ENCODE results near the gene GJA4. TPM values are rescaled to one million over a fixed set of nuclear protein-coding genes. Genes with fewer than 3 reads are reported as not detected.

GJA4 gene
- total RNA-seq, 1 donor from 2014 or later: 22.3 TPM

- Mint-ChIP-seq H3K27ac (ENCODE audit: unreplicated experiment) (no peak overlapping the region), H3K36me3 (ENCODE audit: low read depth) (no peaks in the 10 kb centered on the region), H3K9me3 (no peaks in the 10 kb centered on the region), H3K4me1 (peaks cover 67% of the 10 kb centered on the region), H3K27me3 (ENCODE audit: low read depth) (no peaks in the 10 kb centered on the region), H3K4me3 (peak overlapping the region; percentile 45)
- TF ChIP-seq, protein P1, sequence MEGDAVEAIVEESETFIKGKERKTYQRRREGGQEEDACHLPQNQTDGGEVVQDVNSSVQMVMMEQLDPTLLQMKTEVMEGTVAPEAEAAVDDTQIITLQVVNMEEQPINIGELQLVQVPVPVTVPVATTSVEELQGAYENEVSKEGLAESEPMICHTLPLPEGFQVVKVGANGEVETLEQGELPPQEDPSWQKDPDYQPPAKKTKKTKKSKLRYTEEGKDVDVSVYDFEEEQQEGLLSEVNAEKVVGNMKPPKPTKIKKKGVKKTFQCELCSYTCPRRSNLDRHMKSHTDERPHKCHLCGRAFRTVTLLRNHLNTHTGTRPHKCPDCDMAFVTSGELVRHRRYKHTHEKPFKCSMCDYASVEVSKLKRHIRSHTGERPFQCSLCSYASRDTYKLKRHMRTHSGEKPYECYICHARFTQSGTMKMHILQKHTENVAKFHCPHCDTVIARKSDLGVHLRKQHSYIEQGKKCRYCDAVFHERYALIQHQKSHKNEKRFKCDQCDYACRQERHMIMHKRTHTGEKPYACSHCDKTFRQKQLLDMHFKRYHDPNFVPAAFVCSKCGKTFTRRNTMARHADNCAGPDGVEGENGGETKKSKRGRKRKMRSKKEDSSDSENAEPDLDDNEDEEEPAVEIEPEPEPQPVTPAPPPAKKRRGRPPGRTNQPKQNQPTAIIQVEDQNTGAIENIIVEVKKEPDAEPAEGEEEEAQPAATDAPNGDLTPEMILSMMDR (conservative IDR thresholded peaks at IDR 0.05): no peak
- DNase-seq (ENCODE audit: low read depth, low spot score): no peak
These were observed 49.3 kb downstream of the GJA4 start for GRCh38 chr1:34842073-34842472.

- H3K4me1 Mint-ChIP-seq: peaks cover 67% of the 10 kb centered on the region
- TF ChIP-seq, protein P1 (conservative IDR thresholded peaks at IDR 0.05): no peak
- peak overlapping the region; percentile 76 for H3K4me3 Mint-ChIP-seq
- no peaks in the 10 kb centered on the region for H3K36me3 Mint-ChIP-seq (ENCODE audit: low read depth)
- DNase-seq (ENCODE audit: low read depth, low spot score): peak; percentile 24
- H3K27me3 Mint-ChIP-seq (ENCODE audit: low read depth): no peaks in the 10 kb centered on the region
- H3K27ac Mint-ChIP-seq (ENCODE audit: unreplicated experiment): peak overlapping the region; percentile 99
- H3K9me3 Mint-ChIP-seq: no peaks in the 10 kb centered on the region
These were observed 50.2 kb downstream of the GJA4 start for GRCh38 chr1:34842952-34843371.

DNA sequence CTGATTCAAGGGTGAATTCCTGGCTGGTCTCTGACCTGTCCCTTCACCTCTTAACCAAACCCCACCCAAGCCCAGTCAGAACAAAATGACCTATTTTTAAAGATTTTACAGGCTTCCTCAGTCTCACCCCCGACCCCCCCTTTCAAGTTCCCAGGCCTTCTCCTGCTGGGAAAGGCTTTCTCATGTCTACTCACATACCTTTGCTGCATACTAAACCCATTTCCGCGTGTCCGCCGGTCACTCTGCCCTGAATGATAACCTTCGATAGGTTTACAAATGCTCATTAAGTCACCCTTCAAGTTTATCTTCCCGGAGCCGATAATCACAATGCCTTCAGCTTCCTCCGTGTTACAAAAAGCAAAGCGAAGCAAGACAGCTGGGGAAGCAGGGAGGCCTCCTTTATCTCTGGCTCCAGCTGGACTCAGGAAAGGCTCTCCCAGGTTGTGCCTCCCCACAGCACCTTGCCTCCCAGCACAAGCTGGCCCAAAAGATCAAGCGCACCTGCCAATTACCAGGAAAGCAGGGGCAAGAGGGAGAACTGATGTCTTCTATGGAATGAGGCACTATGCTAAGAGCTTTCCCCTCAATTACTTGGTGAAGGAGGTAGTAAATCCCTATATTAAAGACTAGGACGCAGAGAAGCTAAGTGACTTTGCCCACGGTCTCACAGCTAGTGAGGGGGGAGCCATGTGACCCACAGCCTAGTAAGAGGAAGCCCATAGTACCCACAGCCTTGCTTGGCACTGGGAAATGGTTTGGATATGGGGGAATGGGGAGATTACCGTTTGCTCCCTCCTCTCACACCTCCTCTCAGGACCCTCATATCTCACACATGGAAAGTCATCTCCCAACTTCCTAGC, 50.8 kb downstream of the GJA4 start:
- H3K27ac Mint-ChIP-seq (ENCODE audit: unreplicated experiment): peak overlapping the region; percentile 99
- TF ChIP-seq, protein P1 (conservative IDR thresholded peaks at IDR 0.05): no peak
- no peaks in the 10 kb centered on the region for H3K27me3 Mint-ChIP-seq (ENCODE audit: low read depth)
- peaks cover 73% of the 10 kb centered on the region for H3K4me1 Mint-ChIP-seq
- H3K4me3 Mint-ChIP-seq: peak overlapping the region; percentile 76
- peak; percentile 29 for DNase-seq (ENCODE audit: low read depth, low spot score)
- peaks cover 6% of the 10 kb centered on the region for H3K36me3 Mint-ChIP-seq (ENCODE audit: low read depth)
- no peaks in the 10 kb centered on the region for H3K9me3 Mint-ChIP-seq

GRCh38 chr1:34844252-34844634, 51.4 kb downstream of the GJA4 start:
- peak overlapping the region; percentile 76 for H3K4me3 Mint-ChIP-seq
- DNase-seq (ENCODE audit: low read depth, low spot score): peak; percentile 61

More at GRCh38 chr1:34844252-34844634, 51.4 kb downstream of the GJA4 start:
- Mint-ChIP-seq H3K4me1 (peaks cover 76% of the 10 kb centered on the region), H3K36me3 (ENCODE audit: low read depth) (peaks cover 8% of the 10 kb centered on the region), H3K27ac (ENCODE audit: unreplicated experiment) (peak overlapping the region; percentile 99), H3K9me3 (no peaks in the 10 kb centered on the region), H3K27me3 (ENCODE audit: low read depth) (no peaks in the 10 kb centered on the region)
- TF ChIP-seq, protein P1 (conservative IDR thresholded peaks at IDR 0.05): no peak

Other genes starting within 250 kb of the GJA4 start
- not detected in 2 replicates for gene GJB5, start 38.0 kb upstream of the GJA4 start, total RNA-seq
- not detected in 2 replicates for gene GJB4, start 33.3 kb upstream of the GJA4 start, total RNA-seq
- gene GJB3, start 11.8 kb upstream of the GJA4 start, total RNA-seq: not detected in 2 replicates
- gene SMIM12, start 66.8 kb downstream of the GJA4 start, total RNA-seq: 43.2 and 45.4 TPM in 2 replicates
- gene DLGAP3, start 136.7 kb downstream of the GJA4 start, total RNA-seq: 4.7 and 5.0 TPM in 2 replicates
- gene TMEM35B, start 192.3 kb downstream of the GJA4 start, total RNA-seq: 3.6 and 3.9 TPM in 2 replicates
- 19.2 and 23.2 TPM in 2 replicates for gene ZMYM6, start 238.9 kb downstream of the GJA4 start, total RNA-seq

Measured in neural crest cell (in vitro differentiated cells).